Stimulated activated CD4-positive, alpha-beta T cell treated with anti-CD3 and anti-CD28 coated beads, Interleukin-4, amount 100 ng/mL, for 4 hours (primary cell): ENCODE measurements around the gene DGKD.

Experiments
- DNase-seq, 2 experiments: peaks; one replicate each; pipeline ENCODE4 v3.0.0-alpha.2; 2020

The DGKD gene

DNA sequence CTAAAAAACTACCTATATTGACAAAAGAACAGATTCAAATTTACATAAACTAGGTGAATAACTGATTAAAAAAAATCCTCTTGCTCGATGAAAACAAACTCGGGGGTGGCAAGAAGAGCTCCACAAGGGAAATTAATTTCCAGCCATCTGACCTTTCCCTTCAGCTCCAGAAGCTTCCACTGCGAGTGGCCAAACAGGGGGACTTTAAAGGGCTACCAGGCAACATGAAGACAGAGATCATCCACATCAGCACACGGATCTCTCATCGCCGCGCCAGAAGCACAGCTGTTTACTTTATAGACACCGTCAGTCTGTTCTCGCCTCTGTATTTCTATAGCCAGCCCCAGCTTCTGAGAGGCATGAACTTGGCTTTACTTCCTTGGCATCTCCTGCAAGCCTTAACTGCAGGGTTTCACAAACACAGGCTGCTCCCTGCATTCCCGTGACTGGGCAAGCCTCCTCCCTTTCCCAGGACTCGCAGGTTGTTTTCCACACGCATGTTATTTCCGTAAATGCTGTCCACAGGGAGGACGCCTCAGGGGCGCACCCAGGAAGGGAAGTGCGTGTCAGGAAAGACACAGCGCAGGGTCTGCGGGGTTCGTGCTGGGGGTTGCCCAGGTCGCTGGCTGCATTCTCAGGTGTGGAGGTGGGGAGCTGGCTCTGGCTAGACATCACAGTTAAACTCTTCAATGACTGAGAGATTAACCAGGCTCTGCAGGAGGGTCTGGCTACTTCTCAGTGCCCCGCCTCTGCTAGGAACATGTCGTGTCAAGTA is 127.3 kb downstream of the DGKD start:
- DNase-seq, result no peak

DNA sequence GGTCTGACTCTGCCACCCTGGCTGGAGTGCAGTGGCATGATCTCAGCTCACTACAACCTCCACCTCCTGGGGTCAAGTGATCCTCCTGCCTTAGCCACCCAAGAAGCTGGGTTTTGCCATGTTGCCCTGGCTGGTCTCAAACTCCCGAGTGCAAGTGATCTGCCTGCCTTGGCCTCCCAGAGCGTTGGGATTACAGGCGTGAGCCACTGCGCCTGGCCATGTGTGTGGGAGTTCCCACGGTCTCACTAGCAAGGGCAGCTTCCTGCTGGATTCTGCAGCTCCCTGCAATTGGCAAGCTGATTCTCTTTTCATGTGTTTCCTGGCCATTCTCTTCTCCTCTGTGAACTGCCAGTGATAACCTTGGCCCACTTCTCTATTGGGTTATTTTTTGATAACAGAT is 128.3 kb downstream of the DGKD start:
- DNase-seq, result no peak

DNA sequence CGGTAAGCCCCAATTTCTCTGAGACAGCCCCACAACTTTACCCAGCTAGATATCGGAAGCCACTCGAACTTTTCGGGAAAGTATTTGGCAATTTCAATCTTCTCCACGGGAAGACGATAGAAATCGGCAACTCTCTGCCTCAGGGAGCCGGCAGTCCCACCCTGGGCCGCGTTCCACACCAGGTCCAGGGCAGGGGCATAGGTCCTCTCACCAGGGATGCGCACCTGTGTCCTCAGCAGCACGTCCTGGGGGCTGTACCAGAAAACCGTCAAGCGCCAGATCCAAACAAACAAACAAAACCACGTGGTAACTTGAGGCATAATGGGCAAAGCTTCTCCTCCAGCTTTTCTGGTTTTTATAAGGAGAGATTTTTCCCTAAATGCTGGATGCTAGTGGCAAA is 131.4 kb downstream of the DGKD start:
- DNase-seq, result no peak

DNA sequence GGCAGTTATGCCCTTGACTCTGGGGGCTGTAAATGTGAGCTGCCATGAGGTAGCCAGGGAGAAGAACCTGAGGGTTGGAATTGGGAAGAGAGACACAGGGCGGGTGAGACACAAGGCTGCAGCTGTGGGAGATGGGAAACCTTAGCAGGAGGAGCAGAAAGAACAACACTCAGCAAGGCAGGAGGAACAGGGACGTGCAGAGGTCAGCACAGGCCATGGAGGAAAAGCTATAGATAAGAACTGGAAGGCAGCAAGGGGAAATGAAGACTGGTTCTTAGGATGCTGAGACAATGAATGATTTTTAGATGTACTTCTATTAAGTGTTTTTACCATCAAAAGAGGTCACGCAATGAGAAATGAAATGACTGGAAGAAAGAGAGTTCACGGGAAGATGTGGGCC is 132.1 kb downstream of the DGKD start:
- DNase-seq, result no peak

DNA sequence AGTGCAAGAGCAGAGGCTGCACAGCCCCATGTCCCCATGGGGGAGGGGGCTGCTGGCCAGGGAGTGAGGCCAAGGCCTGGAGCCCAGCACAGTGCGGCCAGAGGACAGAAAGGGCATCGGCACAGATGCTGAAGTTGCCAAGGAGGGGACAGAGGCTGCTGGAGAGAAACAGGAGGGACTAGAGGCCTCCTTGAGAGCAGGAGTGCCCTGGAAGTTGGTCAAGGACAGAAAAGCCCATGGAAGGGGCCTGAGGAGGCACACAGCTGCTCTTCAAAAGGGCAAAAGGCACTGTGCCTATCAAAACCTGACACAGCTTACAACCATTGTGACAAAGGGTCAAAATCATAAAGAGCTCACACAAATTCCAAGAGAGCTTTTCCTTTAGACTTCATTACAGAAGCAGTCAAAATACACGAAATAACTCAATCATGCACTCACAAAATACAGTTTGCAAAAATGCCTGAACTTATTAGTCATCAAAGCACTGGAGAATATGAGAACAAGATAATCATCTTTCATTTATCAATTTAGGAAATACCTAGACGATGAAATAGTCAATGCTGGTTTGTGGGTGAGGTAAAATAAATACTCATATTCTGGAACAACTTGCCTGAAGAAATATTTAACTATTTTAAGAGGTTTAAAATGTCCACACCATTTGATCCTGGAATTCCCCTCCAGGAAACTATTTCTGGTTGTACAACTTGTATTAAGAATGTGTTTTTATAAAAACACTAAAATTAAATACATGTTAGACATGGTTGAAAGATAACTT is 132.7 kb downstream of the DGKD start:
- DNase-seq, result no peak

DNA sequence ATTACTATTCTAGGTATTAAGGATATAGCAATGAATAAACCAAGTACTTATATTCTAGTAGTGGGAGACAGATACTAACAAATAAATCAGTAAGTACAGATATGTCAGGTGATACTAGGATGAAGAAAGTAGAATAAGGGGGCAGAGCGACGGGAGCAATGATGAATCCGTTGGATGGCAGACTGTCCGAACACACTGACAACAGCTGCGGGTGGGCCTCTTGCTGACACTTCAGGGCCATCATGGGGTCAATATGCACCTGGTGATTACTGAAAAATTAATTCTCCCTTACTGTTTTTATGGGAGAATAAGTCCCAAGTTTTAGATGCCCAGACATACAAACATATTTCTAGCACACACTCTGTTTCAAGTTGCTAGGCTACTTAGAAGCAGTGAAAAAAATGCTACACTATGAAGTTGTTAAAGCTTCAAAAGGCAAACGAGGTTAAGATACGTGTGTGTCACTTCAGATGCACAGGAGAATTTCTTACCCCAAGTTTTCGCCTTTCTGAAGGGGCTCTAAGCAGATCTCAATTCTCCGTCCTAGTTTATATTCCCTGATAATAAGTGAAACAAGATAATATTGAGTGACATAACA is 133.6 kb downstream of the DGKD start:
- no peak for DNase-seq

DNA sequence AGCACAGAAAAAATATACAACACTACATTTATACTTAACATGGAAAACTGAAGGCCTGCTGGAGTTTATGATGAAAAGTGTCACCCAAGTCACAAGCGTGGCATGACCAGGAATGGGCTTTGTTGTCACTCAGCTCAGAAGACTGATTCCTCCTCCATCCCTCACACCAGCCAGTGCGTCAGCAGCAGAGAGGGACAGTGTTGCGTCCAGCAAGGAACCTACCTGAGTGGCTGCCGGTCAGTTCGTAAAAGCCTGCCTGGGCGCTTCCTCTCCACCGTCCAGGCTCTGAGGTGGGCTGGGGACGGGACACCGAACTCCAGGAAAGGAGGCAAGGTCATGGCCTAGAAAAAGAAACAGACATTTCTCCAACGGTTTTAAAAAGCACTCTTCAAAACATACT is 134.8 kb downstream of the DGKD start:
- no peak for DNase-seq

DNA sequence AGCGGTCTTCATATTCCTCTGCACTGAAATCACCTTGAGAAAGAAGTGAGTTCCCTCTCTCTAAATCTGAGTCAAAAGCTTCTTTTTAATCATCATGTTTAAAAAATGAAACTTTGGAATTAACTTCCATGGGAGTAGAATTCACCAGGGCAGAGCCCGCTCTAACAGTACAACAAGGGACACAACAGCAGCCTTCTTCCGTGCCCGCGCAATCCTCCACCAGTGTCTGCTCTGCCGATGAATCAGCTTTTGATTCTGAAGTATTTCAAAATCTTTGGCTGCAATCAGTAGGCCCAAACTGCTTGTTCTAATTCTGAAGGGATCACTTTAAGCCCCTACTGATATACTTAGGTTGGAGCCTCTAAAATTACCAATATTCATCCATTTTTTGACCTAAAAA is 135.4 kb downstream of the DGKD start:
- no peak for DNase-seq

DNA sequence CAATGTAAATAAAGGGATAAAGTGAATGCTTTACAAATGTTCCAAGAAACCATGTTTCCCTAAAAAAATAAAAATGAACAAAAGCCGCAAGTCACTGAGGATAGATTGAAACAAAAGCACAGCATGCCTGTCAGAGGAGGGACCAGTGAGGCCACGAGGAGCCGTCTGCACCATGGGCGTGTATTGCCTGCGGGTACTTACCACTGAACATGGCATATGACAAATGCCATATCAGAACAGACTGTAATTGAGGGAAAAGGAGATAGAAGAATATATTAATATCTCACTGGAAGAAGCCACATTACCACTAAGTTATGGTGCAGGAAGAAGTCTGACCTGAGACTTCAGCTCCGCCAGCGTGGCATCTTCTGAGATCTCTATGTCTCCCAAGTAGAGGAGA is 136.5 kb downstream of the DGKD start:
- DNase-seq, result no peak

DNA sequence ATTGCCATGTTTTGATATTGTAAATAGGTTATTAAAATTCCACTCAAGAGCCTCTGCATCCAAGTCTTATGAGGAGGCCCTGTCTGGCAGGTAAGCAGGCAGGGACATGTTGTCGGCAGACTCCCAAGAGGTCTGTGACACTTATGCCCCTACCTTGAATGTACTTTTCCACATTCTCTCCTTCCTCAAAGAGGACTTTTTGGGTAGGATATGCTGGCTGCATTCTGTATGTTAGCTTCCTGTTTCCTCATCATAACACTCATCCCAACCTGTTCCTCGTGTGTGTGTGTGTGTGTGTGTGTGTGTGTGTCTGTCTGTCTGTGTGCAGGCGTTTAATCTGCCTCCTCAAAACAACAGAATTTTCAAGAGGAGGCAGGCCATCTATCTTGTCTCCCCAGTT is 137.0 kb downstream of the DGKD start:
- DNase-seq, result no peak

DNA sequence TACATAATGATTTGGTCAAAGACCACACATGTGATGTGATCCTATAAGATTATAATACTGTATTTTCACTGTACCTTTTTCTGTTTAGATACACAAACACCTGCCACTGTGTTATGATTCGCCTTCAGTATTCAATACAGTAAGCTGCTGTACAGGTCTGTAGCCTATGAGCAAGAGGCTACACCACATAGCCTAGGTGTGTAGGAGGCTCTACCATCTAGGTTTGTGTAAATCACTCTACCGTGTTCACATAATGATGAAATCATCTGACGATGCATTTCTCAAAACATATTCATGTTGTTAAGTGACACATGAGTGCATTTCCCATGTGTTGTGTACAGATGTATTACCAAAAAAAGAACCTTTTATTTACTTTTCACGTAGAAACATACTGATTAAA is 137.8 kb downstream of the DGKD start:
- no peak for DNase-seq

DNA sequence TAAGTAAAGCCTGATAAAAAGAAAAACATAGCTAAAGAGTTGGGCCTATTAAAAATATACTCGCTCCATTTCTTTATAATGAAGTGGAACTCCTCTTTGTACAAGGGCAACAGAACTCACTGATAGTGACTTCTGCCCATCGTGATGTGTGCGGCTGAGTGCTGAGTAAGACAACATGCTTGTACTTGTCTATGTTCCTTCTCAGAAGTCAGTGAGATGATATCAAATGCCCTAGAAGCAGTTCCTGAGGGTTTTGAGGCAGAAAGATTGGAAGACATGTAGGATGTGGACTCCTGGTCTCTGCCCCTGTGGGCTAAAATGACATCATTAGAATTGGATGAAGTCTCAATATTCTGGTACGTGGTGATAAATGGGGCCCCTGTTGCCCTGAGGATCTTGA is 138.5 kb downstream of the DGKD start:
- no peak for DNase-seq

DNA sequence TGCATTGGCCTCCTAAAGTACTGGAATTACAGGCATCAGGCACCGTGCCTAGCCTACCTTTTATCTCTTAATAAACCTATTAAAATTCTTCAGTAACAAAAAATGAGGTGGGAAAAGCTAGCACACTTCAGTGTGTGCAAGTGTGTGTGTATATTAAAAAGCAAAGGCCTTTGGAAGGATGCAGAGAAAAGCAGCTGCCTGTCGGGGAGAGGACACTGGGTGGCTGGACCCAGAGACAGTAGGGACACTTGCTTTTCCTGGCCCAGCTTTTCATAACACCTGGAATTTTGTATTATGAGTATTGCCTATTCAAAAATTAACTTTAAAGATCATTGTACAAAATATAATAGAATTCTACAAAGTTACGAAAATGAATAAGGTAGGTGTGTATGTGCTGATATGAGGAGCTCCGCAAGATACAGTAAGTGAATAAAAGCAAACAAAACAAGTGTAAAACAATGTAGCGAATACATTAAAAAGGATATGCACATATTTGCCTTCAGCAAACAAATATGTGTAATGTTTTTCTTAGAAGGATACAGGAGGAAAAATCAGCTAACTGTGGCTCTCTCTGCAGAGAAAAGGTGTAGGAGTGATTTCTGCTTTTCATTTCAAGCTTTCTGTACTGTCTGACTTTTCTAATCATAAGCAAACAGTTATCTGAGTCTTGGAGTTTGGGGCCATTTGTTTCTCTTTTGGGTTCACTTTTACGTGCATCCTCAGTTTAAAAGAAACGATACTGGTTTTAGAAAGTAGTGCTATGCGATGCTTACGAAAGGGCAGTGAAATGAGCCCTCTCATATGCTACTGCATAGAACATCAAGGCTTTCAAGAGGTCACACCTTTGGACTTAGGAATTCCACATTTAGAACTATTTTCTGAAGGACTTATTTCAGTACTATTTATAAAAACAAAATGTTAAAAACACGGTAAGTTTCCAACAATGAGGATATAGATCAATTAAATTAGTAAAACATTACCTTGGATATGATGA is 141.5 kb downstream of the DGKD start:
- no peak for DNase-seq

DNA sequence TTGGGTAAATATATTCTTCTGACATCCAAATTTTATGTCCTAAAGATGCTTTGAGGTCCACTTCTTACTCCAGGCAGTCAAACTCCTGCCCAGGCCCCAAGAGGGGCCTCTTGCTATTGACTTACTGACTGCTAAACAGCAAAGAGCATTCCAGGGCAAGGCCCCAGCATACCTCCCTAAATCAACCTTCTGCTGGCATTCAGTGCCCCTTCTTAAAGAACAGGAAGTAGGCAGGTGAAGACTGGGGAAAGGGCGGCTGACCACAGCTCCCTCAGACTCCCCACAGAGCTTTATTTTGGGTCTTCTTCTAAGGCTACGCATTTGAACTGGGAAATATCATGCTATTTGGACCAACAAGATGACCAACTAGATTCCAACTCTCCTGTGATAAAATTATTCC is 143.4 kb downstream of the DGKD start:
- no peak for DNase-seq

DNA sequence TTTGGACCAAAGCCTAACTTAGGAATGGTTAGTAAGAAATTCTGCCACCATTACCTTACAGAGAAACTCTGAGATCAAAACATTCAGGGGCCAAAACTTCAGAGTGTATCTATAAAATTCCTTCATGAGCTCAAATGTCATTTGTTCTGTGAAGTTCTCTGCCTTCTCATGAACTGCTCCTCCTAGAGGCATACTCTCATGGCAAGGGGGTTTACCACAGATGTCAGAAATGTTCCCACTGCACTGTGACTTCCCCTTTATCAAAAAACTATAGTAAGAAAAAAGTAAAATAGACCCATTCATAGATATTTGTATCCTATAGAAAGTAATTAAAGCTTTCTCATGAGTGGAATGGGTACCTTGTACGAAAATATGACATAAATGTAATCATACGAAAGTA is 143.8 kb downstream of the DGKD start:
- no peak for DNase-seq

DNA sequence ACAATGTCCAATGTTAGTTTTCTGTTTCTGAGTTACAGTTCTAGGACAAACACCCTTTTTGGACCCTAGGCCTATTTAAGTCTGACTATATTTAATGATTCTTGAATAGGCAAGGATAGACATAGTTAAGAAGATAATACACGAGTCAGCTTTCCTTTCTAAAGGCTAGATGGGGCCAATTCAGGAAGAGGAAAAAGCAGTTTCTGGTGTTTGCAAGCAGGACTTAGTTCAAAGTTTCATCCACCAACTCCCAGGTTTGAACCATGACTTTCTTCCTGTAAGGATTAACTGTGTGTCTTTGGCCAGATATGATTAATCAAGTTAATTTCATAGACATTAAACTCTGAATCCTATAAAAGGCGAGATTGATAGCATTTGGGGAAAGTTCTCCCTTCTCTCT is 145.6 kb downstream of the DGKD start:
- DNase-seq, result no peak

DNA sequence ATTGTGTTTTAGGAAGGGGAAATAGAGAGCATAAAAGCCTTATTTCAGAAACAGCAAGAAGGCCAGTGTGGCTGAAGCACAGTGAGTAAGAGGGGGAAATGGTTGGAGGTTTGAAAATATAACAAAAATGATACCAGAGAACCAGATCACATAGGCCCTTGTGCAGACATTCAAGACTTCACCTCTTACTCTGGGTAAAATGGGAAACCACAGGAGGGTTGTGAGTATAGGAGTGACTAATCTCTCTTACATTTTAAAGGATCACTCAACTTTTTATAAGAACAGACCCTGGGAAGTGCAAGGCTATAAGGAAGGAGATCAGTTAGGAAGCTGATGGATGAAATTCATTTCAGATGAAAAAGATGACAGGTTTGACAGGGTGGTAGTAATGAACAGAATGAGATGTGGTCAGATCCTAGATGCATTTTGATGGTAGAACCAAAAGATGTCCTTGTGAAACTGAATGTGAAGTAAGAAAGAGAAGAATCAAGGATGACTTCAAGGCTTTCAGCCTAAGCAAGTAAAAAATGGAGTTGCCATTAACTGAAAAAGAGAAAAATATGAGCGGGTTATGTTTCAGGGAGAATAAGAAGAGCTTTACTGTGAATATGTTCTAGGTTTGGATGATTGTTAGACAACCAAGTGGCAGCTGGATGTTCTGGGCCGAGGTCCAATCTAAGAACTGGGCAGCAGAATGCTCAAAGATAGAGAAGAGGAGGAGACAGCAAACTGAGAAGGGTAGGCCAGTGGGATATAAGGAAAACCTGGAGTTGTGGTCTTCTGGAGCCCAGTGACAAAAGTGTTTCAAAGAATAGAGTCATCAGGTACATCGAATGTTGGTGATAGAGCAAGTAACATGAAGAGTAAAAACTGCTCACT is 147.1 kb downstream of the DGKD start:
- DNase-seq, result no peak

DNA sequence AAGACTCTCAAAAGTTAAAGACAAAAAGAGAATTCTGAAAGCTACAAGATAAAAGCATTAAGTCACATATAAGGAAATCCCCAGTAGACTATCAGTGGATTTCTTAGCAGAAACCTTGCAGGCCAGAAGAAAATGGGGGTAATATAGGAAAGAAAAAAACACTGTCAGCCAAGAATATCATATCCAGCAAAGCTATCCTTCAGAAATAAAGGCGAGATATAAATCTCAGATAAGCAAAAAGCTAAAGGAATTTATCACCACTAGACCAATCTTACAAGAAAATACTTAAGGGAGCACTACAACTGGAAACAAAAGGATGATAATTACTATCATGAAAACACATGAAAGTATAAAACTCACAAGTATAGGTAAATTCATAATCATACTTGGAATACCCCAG is 149.2 kb downstream of the DGKD start:
- DNase-seq, result no peak

DNA sequence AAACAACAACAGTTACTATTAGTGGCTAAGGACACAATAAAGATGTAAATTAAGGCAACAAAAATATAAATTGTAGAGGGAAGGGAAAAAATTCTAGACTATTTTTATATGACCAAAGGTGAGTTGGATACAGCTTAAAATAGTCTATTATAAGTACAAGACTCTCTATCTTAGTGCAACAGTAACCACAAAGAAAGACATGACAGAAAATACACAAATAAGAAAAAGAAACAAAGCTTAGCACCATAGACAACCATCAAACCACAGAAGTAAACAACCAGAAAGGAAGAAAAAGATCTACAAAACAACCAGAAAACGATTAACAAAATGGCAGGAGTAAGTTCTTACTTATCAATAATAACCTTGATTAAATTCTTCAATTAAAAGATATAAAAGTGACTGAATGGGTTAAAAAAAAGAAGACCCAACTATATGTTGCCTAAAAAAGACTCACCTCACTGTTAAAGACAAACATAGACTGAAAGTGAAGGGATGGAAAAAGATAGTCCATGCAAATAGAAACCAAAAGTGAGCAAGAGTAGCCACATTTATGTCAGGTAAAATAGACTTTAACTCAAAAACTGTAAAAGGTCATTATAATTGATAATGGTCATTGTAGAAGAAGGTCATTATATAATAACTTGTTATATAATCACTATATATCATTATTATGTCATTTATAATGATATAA is 149.8 kb downstream of the DGKD start:
- DNase-seq, result no peak

DNA sequence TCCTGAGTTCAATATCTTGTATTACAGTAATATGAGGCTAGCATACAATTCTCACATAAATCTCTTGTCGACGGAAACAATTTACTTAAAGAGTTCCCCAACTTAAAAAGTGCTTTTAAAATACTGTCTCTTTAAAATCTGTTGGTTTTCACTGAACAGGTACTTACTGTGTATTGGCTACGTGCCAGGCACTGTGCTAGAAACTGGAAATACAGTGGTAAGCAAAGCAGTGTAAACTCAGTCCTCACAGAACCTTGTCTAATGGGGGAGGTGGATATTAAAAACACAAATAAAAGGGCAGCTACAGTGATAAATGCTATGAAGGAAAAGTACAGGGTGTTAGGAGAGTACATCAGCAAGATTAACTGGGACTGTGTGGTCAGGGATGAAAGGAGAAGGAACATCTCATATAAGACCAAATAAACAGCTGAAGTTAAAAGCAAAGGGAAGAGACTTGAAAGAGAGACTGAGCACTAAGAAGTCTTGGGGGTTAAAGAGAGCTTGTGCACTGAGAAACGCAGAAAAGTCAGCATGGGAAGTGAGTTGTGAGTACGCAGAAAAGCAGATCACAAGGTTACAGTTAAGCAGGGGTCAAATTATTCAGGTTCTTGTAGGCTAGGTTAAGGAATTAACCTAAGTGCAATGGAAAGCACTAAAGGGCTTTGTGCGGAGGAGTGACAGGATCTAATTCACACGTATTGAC is 159.8 kb downstream of the DGKD start:
- no peak for DNase-seq
